Astrocyte of the cerebellum (primary cell): ENCODE data around the gene COL4A3.

Source experiments
- DNase-seq: peaks from one replicate; pipeline ENCODE4 v3.0.0-alpha.2; 2011; ENCODE audit warnings: low read depth
- H3K4me3 ChIP-seq: 2 replicates; pipeline ENCODE4 v1.5.1; 2011; ENCODE audit warnings: mild to moderate bottlenecking, low read depth, low read length, moderate library complexity
- in situ Hi-C: cut with HindIII; loops from 2 replicates; pipeline ENCODE4 v1.10.0; 2017; ENCODE audit warnings: low sequenced_read_pairs
- TF ChIP-seq, protein P1 (sequence below): IDR thresholded peaks from 2 replicates; pipeline ENCODE4 v1.5.1; 2012; ENCODE audit warnings: low read length, low read depth, moderate library complexity, mild to moderate bottlenecking; ENCODE audit errors: missing control alignments

Gene COL4A3

DNA sequence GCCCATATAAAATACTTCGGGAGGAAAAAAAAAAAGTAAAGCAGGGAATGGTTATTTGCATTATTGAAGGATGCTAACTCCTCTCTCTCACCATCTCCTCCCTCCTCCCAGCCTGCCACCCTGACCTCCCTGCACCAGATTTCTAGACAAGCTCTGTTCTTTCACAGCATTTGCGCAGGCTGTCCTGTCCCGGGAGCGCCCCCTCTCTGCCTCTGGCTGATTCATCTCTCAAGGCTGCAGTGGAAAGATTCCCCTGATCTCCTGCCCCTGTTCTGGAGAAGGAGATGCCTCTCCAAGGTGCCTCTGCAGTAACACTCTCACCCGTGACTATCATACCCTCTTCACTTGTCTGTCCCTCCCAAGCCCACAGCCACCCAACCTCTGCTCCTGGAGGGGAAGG, 38.9 kb upstream of the COL4A3 start:
- TF ChIP-seq, protein P1, sequence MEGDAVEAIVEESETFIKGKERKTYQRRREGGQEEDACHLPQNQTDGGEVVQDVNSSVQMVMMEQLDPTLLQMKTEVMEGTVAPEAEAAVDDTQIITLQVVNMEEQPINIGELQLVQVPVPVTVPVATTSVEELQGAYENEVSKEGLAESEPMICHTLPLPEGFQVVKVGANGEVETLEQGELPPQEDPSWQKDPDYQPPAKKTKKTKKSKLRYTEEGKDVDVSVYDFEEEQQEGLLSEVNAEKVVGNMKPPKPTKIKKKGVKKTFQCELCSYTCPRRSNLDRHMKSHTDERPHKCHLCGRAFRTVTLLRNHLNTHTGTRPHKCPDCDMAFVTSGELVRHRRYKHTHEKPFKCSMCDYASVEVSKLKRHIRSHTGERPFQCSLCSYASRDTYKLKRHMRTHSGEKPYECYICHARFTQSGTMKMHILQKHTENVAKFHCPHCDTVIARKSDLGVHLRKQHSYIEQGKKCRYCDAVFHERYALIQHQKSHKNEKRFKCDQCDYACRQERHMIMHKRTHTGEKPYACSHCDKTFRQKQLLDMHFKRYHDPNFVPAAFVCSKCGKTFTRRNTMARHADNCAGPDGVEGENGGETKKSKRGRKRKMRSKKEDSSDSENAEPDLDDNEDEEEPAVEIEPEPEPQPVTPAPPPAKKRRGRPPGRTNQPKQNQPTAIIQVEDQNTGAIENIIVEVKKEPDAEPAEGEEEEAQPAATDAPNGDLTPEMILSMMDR: peak; percentile 15
- no peak for DNase-seq
- H3K4me3 ChIP-seq: no peak overlapping the region
- in situ Hi-C loops: no loop called here

DNA sequence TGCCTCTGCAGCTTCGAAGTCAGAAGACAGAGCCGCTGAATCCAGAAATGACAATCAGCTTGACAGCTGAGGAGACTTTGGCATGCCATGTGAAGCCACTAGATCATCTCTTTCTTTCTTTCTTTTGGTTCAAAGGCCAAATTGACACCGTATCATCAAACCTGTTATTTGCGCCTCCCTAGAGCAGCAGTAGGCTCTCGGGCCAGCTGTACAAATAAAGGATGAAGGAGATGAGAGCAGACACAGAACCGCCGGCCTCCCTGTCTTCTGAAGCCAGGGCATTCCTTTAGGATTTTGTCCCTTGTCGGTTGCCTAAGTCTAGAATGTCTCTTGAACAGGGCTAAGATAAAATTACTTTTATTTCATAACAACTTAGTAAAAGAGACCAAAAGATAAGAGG, 37.2 kb upstream of the COL4A3 start:
- TF ChIP-seq, protein P1: no peak
- in situ Hi-C loops: no loop called here
- H3K4me3 ChIP-seq: no peak overlapping the region
- DNase-seq: no peak

DNA sequence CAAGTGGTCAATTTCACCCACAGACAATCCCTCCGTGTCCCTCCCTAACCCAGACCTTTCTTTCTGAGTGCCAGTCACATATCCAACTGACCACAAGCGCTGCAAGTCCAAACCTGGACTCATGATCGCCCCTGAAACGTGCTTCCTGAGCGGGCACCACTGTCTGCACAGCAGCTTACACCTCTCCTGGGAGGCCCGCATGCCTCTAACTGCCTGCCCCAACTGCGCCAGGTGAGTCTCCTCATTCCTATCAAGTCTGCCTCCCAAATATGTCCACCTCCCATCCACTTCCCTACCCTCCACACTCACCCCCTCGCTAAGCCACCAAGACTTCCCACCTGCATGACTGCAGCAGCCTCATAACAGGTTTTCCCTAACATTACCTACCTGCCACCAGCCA, 33.8 kb upstream of the COL4A3 start:
- H3K4me3 ChIP-seq: no peak overlapping the region
- TF ChIP-seq, protein P1: no peak
- no peak for DNase-seq
- in situ Hi-C loops: no loop called here

DNA sequence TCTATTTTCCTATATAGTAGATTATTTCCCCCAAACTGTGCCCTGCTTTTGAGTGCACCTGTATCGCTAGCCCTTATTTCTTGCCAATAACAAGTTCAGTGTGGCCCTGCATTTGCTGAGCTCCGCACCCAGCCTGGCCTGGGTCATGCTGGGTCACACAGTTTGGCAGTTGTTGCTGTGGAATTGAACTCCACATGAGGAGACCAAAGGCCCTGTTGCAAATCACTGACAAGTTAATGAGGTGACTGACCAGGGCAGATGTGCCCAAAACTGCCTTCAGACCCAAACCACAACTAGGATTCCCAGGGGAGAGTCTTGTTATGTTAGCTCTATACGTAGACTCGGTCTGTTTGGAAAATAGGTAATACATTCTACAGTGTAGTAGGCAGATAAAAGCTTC, 31.4 kb upstream of the COL4A3 start:
- no peak for DNase-seq
- in situ Hi-C loops: no loop called here
- no peak overlapping the region for H3K4me3 ChIP-seq
- TF ChIP-seq, protein P1: no peak

DNA sequence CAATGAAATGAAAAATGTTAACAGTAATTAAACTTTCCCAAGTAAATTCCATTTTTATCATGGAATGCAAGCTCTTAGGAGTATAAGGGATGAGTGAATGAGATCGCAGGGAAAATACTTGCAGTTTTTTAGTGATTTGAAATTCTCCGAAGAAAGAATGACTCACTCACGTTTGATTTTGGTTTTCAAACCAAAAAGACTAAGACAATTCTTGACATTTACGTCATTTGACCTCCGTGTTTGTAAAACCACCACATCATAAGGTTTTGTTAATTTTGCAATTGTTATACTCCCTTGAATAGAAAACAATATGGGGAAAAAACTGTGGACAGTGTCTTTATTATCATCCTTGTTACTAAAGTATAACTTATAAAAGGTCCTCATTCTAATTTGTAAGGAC, 29.8 kb upstream of the COL4A3 start:
- TF ChIP-seq, protein P1: no peak
- DNase-seq: no peak

DNA sequence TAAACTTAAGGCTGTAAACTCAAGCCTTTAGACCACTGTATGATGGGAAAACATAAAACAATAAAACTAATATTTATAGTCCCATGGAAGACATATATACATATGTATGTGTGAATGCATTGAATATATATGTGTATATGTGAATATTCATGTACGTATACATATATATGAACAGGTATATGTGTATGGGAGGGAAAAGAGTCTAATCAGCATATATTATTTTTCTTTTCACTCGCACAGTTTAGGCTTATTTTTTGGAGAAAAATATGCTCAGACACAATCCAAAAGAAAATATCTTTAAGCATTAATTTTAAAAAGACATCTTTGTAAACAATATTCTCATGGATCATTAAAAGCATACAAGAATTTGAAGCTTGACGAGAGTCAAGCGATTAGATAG, 23.1 kb upstream of the COL4A3 start:
- TF ChIP-seq, protein P1: no peak
- H3K4me3 ChIP-seq: no peak overlapping the region
- no peak for DNase-seq
- in situ Hi-C loops: no loop called here

More for the DNA sequence above, 29.8 kb upstream of the COL4A3 start:
- in situ Hi-C loops: no loop called here
- H3K4me3 ChIP-seq: no peak overlapping the region

DNA sequence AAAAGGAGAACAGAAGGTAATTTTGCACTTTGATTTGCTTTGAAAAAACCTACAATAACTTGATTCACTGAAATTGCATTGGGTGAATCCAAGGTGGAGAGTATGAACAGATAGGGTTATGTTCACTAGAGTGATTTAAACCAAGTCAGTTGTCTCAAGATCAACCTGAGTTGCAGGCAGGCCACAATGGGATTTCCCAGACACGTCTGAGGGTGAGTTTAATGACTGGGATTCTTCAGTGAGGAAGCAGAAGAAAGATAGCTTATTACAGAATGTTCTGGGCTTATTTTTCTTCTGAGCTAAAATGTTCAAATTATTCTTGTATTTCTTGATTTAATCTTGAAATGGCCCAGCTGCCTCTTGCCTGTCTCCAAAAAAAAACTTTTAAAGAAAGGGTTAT, 20.5 kb upstream of the COL4A3 start:
- in situ Hi-C loops: no loop called here

More for the DNA sequence above, 20.5 kb upstream of the COL4A3 start:
- H3K4me3 ChIP-seq: no peak overlapping the region
- TF ChIP-seq, protein P1: no peak
- DNase-seq: no peak
